ENCODE measurements around the gene KY. TPM values are rescaled to one million over a fixed set of nuclear protein-coding genes. Genes with fewer than 3 reads are reported as not detected.

Gene KY
- total and polyA plus RNA-seq, 4 experiments from 2014 or later: not detected

GRCh38 chr3:134602440-134602814, 48.4 kb downstream of the KY start:
- Mint-ChIP-seq H3K4me1 (peaks cover 4 to 11% (median 6%) of the 10 kb centered on the region in 4 donors), H3K9me3 (no peaks in the 10 kb centered on the region), H3K4me3 (no peak overlapping the region), H3K36me3 (no peaks in the 10 kb centered on the region), H3K27ac (no peak overlapping the region), H3K27me3 (peaks cover 2 to 11% of the 10 kb centered on the region in 2 donors)
- Histone ChIP-seq H3K27ac (ENCODE audit: low read depth, low read length) (no peak overlapping the region), H3K27me3 (ENCODE audit: insufficient read depth, low read length) (no peaks in the 10 kb centered on the region), H3K4me1 (ENCODE audit: insufficient read depth, low read length) (no peaks in the 10 kb centered on the region), H3K4me3 (ENCODE audit: low read length in 2 of 2) (no peak overlapping the region), H3K9me3 (ENCODE audit: control insufficient read depth in 1 of 2, low read length in 2 of 2) (no peaks in the 10 kb centered on the region), H3K36me3 (ENCODE audit: insufficient read depth, low read length) (no peaks in the 10 kb centered on the region)
- no peak for DNase-seq
- intact Hi-C loops (cut with micrococcal nuclease): no loop called here
- ChIA-PET CTCF (ENCODE audit: partially characterized antibody) (interaction anchor here (1.0 kb wide), 1 partner anchor 11 kb away, joined by 4 read pairs; no protein-coding TSS in a partner anchor), POLR2A (ENCODE audit: partially characterized antibody) (no interaction called here)

GRCh38 chr3:134601539-134602439, 49.0 kb downstream of the KY start:
- POLR2A ChIA-PET (ENCODE audit: partially characterized antibody): no interaction called here
- no peaks in the 10 kb centered on the region for H3K36me3 Mint-ChIP-seq

GRCh38 chr3:134600685-134601463, 49.9 kb downstream of the KY start:
- no peak overlapping the region for H3K4me3 ChIP-seq (ENCODE audit: low read length in 2 of 2)
- no peak overlapping the region for H3K27ac ChIP-seq (ENCODE audit: low read depth, low read length)
- ChIA-PET CTCF (ENCODE audit: partially characterized antibody) (interaction anchor here (0.7 to 2.3 kb wide), 6 partner anchors 9 to 1441 kb away, joined by 3 to 10 read pairs (median 4); no protein-coding TSS in a partner anchor), POLR2A (ENCODE audit: partially characterized antibody) (no interaction called here)
- H3K27me3 ChIP-seq (ENCODE audit: insufficient read depth, low read length): no peaks in the 10 kb centered on the region
- no peaks in the 10 kb centered on the region for H3K36me3 ChIP-seq (ENCODE audit: insufficient read depth, low read length)
- H3K4me1 ChIP-seq (ENCODE audit: insufficient read depth, low read length): no peaks in the 10 kb centered on the region
- H3K9me3 ChIP-seq (ENCODE audit: control insufficient read depth in 1 of 2, low read length in 2 of 2): no peaks in the 10 kb centered on the region
- H3K9me3 Mint-ChIP-seq: no peaks in the 10 kb centered on the region
- peaks cover 2 to 11% of the 10 kb centered on the region in 2 donors for H3K27me3 Mint-ChIP-seq
- H3K4me1 Mint-ChIP-seq: peaks cover 4 to 11% (median 6%) of the 10 kb centered on the region in 4 donors
- peak in 4 of 5 donors; percentile 31 to 43 (median 38) for DNase-seq
- intact Hi-C loops (cut with micrococcal nuclease): no loop called here
- H3K27ac Mint-ChIP-seq: no peak overlapping the region
- no peaks in the 10 kb centered on the region for H3K36me3 Mint-ChIP-seq
- peak overlapping the region in 6 of 8 donors; percentile 1 to 68 (median 42) for H3K4me3 Mint-ChIP-seq

More at GRCh38 chr3:134601539-134602439, 49.0 kb downstream of the KY start:
- H3K4me3 ChIP-seq (ENCODE audit: low read length in 2 of 2): no peak overlapping the region
- no peaks in the 10 kb centered on the region for H3K4me1 ChIP-seq (ENCODE audit: insufficient read depth, low read length)
- H3K9me3 ChIP-seq (ENCODE audit: control insufficient read depth in 1 of 2, low read length in 2 of 2): no peaks in the 10 kb centered on the region
- H3K4me1 Mint-ChIP-seq: peaks cover 4 to 11% (median 6%) of the 10 kb centered on the region in 4 donors
- intact Hi-C loops (cut with micrococcal nuclease): no loop called here
- H3K27ac ChIP-seq (ENCODE audit: low read depth, low read length): no peak overlapping the region
- no peaks in the 10 kb centered on the region for H3K9me3 Mint-ChIP-seq
- no peak for DNase-seq
- CTCF ChIA-PET (ENCODE audit: partially characterized antibody): interaction anchor here (0.6 to 2.3 kb wide), 5 partner anchors 10 to 1443 kb away, joined by 3 to 7 read pairs (median 4); no protein-coding TSS in a partner anchor
- peaks cover 2 to 11% of the 10 kb centered on the region in 2 donors for H3K27me3 Mint-ChIP-seq
- no peaks in the 10 kb centered on the region for H3K36me3 ChIP-seq (ENCODE audit: insufficient read depth, low read length)
- no peaks in the 10 kb centered on the region for H3K27me3 ChIP-seq (ENCODE audit: insufficient read depth, low read length)
- H3K4me3 Mint-ChIP-seq: peak overlapping the region in 1 of 8 donors; percentile 17
- no peak overlapping the region for H3K27ac Mint-ChIP-seq

- CTCF ChIA-PET (ENCODE audit: partially characterized antibody): interaction anchor here (0.9 to 2.3 kb wide), 4 partner anchors 9 to 1442 kb away, joined by 4 to 10 read pairs (median 6); no protein-coding TSS in a partner anchor
- POLR2A ChIA-PET (ENCODE audit: partially characterized antibody): no interaction called here
Observed at GRCh38 chr3:134600206-134600605, 50.6 kb downstream of the KY start.

GRCh38 chr3:134598763-134599545, 51.9 kb downstream of the KY start:
- no peaks in the 10 kb centered on the region for H3K36me3 ChIP-seq (ENCODE audit: insufficient read depth, low read length)
- H3K27ac ChIP-seq (ENCODE audit: low read depth, low read length): no peak overlapping the region
- Mint-ChIP-seq H3K27ac (no peak overlapping the region), H3K4me1 (peaks cover 4 to 11% (median 6%) of the 10 kb centered on the region in 4 donors), H3K36me3 (no peaks in the 10 kb centered on the region), H3K27me3 (peaks cover 2 to 11% of the 10 kb centered on the region in 2 donors), H3K9me3 (peaks cover 0 to 1% (median 0%) of the 10 kb centered on the region in 8 donors), H3K4me3 (no peak overlapping the region)
- H3K9me3 ChIP-seq (ENCODE audit: control insufficient read depth in 1 of 2, low read length in 2 of 2): no peaks in the 10 kb centered on the region
- intact Hi-C loops (cut with micrococcal nuclease): no loop called here
- H3K4me1 ChIP-seq (ENCODE audit: insufficient read depth, low read length): no peaks in the 10 kb centered on the region
- no peak overlapping the region for H3K4me3 ChIP-seq (ENCODE audit: low read length in 2 of 2)
- H3K27me3 ChIP-seq (ENCODE audit: insufficient read depth, low read length): no peaks in the 10 kb centered on the region
- POLR2A ChIA-PET (ENCODE audit: partially characterized antibody): no interaction called here
- DNase-seq: no peak
- CTCF ChIA-PET (ENCODE audit: partially characterized antibody): interaction anchor here (2.3 kb wide), 1 partner anchor 8 kb away, joined by 7 read pairs; no protein-coding TSS in a partner anchor

More at GRCh38 chr3:134600206-134600605, 50.6 kb downstream of the KY start:
- H3K4me1 Mint-ChIP-seq: peaks cover 4 to 11% (median 6%) of the 10 kb centered on the region in 4 donors
- intact Hi-C loops (cut with micrococcal nuclease): no loop called here
- Histone ChIP-seq H3K27ac (ENCODE audit: low read depth, low read length) (no peak overlapping the region), H3K4me3 (ENCODE audit: low read length in 2 of 2) (no peak overlapping the region), H3K9me3 (ENCODE audit: control insufficient read depth in 1 of 2, low read length in 2 of 2) (no peaks in the 10 kb centered on the region), H3K27me3 (ENCODE audit: insufficient read depth, low read length) (no peaks in the 10 kb centered on the region), H3K4me1 (ENCODE audit: insufficient read depth, low read length) (no peaks in the 10 kb centered on the region), H3K36me3 (ENCODE audit: insufficient read depth, low read length) (no peaks in the 10 kb centered on the region)
- no peak for DNase-seq
- no peaks in the 10 kb centered on the region for H3K9me3 Mint-ChIP-seq
- peaks cover 2 to 11% of the 10 kb centered on the region in 2 donors for H3K27me3 Mint-ChIP-seq
- no peak overlapping the region for H3K27ac Mint-ChIP-seq
- no peak overlapping the region for H3K4me3 Mint-ChIP-seq
- H3K36me3 Mint-ChIP-seq: no peaks in the 10 kb centered on the region

- Histone ChIP-seq H3K27me3 (ENCODE audit: insufficient read depth, low read length) (no peaks in the 10 kb centered on the region), H3K4me1 (ENCODE audit: insufficient read depth, low read length) (no peaks in the 10 kb centered on the region), H3K4me3 (ENCODE audit: low read length in 2 of 2) (no peak overlapping the region), H3K36me3 (ENCODE audit: insufficient read depth, low read length) (no peaks in the 10 kb centered on the region), H3K9me3 (ENCODE audit: control insufficient read depth in 1 of 2, low read length in 2 of 2) (no peaks in the 10 kb centered on the region), H3K27ac (ENCODE audit: low read depth, low read length) (no peak overlapping the region)
- H3K27ac Mint-ChIP-seq: no peak overlapping the region
- H3K9me3 Mint-ChIP-seq: peaks cover 0 to 1% (median 0%) of the 10 kb centered on the region in 8 donors
- no peak overlapping the region for H3K4me3 Mint-ChIP-seq
- ChIA-PET POLR2A (ENCODE audit: partially characterized antibody) (no interaction called here), CTCF (ENCODE audit: partially characterized antibody) (interaction anchor here (0.8 kb wide), 1 partner anchor 10 kb away, joined by 3 read pairs; no protein-coding TSS in a partner anchor)
- intact Hi-C loops (cut with micrococcal nuclease): no loop called here
- H3K4me1 Mint-ChIP-seq: peaks cover 4 to 11% (median 6%) of the 10 kb centered on the region in 4 donors
- peaks cover 2 to 11% of the 10 kb centered on the region in 2 donors for H3K27me3 Mint-ChIP-seq
- DNase-seq: no peak
- no peaks in the 10 kb centered on the region for H3K36me3 Mint-ChIP-seq
Observed at GRCh38 chr3:134597390-134597970, 53.3 kb downstream of the KY start.

Data from CD4-positive, alpha-beta memory T cell (primary cell).